Stomach (tissue), 9 donors: ENCODE data around the gene TEAD4. TPM values are rescaled to one million over a fixed set of nuclear protein-coding genes. Genes with fewer than 3 reads are reported as not detected.

Experiments
- DNase-seq, 2 donors: peaks; one replicate each; pipeline versions ENCODE4 v3.0.0 to v3.0.0-alpha.2; 2013 to 2019
- H3K27ac ChIP-seq, 5 donors: fragments of 200-600 bp in 4 of 5; sonication (generic) in 4 of 5; one replicate each; pipeline ENCODE4 v1.5.1; 2013 to 2019; ENCODE audit warnings: mild to moderate bottlenecking in 1 of 5, moderate library complexity in 1 of 5
- H3K27me3 ChIP-seq, 3 donors: fragments of 200-600 bp; sonication (generic); one replicate each; pipeline ENCODE4 v1.5.1; 2017 to 2019; ENCODE audit warnings: mixed run types in 1 of 3
- H3K36me3 ChIP-seq, 4 donors: fragments of 200-600 bp; sonication (generic); 1 replicate in 3 of 4; 2 replicates in 1 of 4; pipeline ENCODE4 v1.5.1; 2016 to 2019
- H3K4me1 ChIP-seq, 4 donors: fragments of 200-600 bp; sonication (generic); one replicate each; pipeline ENCODE4 v1.5.1; 2016 to 2019
- H3K4me3 ChIP-seq, 4 donors: fragments of 200-600 bp; sonication (generic) in 3 of 4; one replicate each; pipeline ENCODE4 v1.5.1; 2016 to 2019; ENCODE audit warnings: mild to moderate bottlenecking in 1 of 4
- H3K9me3 ChIP-seq, 4 donors: fragments of 200-600 bp; sonication (generic); one replicate each; pipeline ENCODE4 v1.5.1; 2016 to 2019
- CTCF ChIP-seq, 7 experiments: fragments of 450-650 bp in 4 of 7; fragments of 200-600 bp in 3 of 7; sonication (generic) in 3 of 7; IDR thresholded peaks; one replicate each; pipeline ENCODE4 v1.5.1; 2016 to 2019; ENCODE audit warnings: antibody characterized with exemption in 7 of 7, control low read depth in 2 of 7, mild to moderate bottlenecking in 1 of 7
- EP300 ChIP-seq: sonication (generic); formaldehyde crosslinking; IDR thresholded peaks from one replicate; pipeline ENCODE4 v1.6.1; 2017; ENCODE audit warnings: antibody characterized with exemption
- POLR2A ChIP-seq, 4 donors: fragments of 450-650 bp; IDR thresholded peaks; one replicate each; pipeline ENCODE4 v1.6.1; 2016; ENCODE audit warnings: antibody characterized with exemption in 4 of 4, control low read depth in 2 of 4, mild to moderate bottlenecking in 1 of 4, moderate library complexity in 1 of 4
- POLR2AphosphoS5 ChIP-seq, 3 donors: sonication (generic); formaldehyde crosslinking; IDR thresholded peaks; one replicate each; pipeline ENCODE4 v1.6.1; 2016; ENCODE audit warnings: antibody characterized with exemption in 3 of 3
- WGBS, 5 donors: extraction: QIAGEN DNeasy Blood & Tissue Kit in 3 of 5; methylation state at CpG; one replicate each; pipeline versions ENCODE4 v1.1.5 to v1.1.7; 2013 to 2018; 5-methylcytosine and 5-hydroxymethylcytosine counted together
- intact Hi-C: fragments of 100-400 bp; cut with DNase I; formaldehyde crosslinking; loops from one replicate; pipeline ENCODE4 v1.15.1; 2023; ENCODE audit warnings: low total_unique reads
- polyA plus RNA-seq, 3 donors: library from polyadenylated mRNA; stranded (reverse); fragments of 200-250 nt; gene quantifications; one replicate each; pipeline ENCODE4 v1.2.3, GENCODE V29; 2013
- small RNA-seq, 4 donors: library from RNA; depleted of rRNA; stranded (forward); fragments of <200 nt; gene quantifications; one replicate each; pipeline ENCODE3, GENCODE V24; 2016
- total RNA-seq, 5 donors: library from RNA; depleted of rRNA; stranded (reverse); fragments of >200 nt; gene quantifications; one replicate each; pipeline versions ENCODE4 v1.1.0 to v1.2.3, GENCODE V29; 2014 to 2016
- donor health status: healthy with polysubstance abuse.
- donor health status: Bipolar disorder and iron deficiency.
- donor health status: healthy.

The TEAD4 gene
- total and polyA plus RNA-seq, 8 donors = 5.7 to 10.6 (median 8.3) TPM; not detected in 2

GRCh38 chr12:3089588-3089987, 130.4 kb downstream of the TEAD4 start:
- Histone ChIP-seq H3K9me3 (no peaks in the 10 kb centered on the region), H3K4me3 (no peak overlapping the region), H3K27me3 (no peaks in the 10 kb centered on the region), H3K36me3 (peaks cover 0 to 11% (median 3%) of the 10 kb centered on the region in 4 donors), H3K27ac (no peak overlapping the region), H3K4me1 (peaks cover 0 to 40% (median 8%) of the 10 kb centered on the region in 4 donors)
- DNase-seq = no peak
- TF ChIP-seq CTCF (IDR thresholded peaks at IDR 0.05) (no peak), POLR2AphosphoS5 (IDR thresholded peaks at IDR 0.05) (no peak), EP300 (no peak), POLR2A (IDR thresholded peaks at IDR 0.05) (no peak)
- 89 to 93% (median 91%) methylated on average over 5 of the region's 5 CpGs for WGBS, 5 donors
- intact Hi-C loops = no loop called here

Small RNA genes within 50 kb of the gene (small RNA-seq; reads per million reads assigned to genes)
- 0 reads per million in 4 donors for gene RNU6-1315P

Other genes with a start within 250 kb of the TEAD4 start
- 10 to 100 TPM; 25.3 to 57.2 (median 39.4) TPM for gene FKBP4, start 164.4 kb upstream of the TEAD4 start, total RNA-seq
- gene FKBP4, start 164.4 kb upstream of the TEAD4 start, polyA plus RNA-seq = 10 to 100 TPM; 46.9 to 51.4 (median 51.3) TPM
- 100 to 1,000 TPM in 3 of 5 donors, 10 to 100 TPM in 2; 19.1 to 208 (median 157) TPM for gene ITFG2, start 146.7 kb upstream of the TEAD4 start, total RNA-seq
- 10 to 100 TPM; 14.9 to 27.8 (median 26.3) TPM for gene ITFG2, start 146.7 kb upstream of the TEAD4 start, polyA plus RNA-seq
- gene NRIP2, start 124.4 kb upstream of the TEAD4 start, total RNA-seq = 10 to 100 TPM in 1 of 5 donors, 1 to 10 TPM in 1, under 1 TPM in 1, not detected in 2; 0.92 to 24.3 (median 4.7) TPM
- gene NRIP2, start 124.4 kb upstream of the TEAD4 start, polyA plus RNA-seq = under 1 TPM; 0.31 to 0.87 (median 0.63) TPM
- not detected for gene TEX52, start 102.4 kb upstream of the TEAD4 start, total RNA-seq
- not detected for gene TEX52, start 102.4 kb upstream of the TEAD4 start, polyA plus RNA-seq
- gene FOXM1, start 82.2 kb upstream of the TEAD4 start, total RNA-seq = 10 to 100 TPM in 2 of 5 donors, 1 to 10 TPM in 2, not detected in 1; 3.5 to 23.2 (median 7.1) TPM
- 10 to 100 TPM in 1 of 3 donors, 1 to 10 TPM in 2; 3.7 to 10.5 (median 7.6) TPM for gene FOXM1, start 82.2 kb upstream of the TEAD4 start, polyA plus RNA-seq
- gene RHNO1, start 82.2 kb upstream of the TEAD4 start, total RNA-seq = 10 to 100 TPM in 2 of 5 donors, 1 to 10 TPM in 2, not detected in 1; 7.0 to 92.0 (median 14.1) TPM
- gene RHNO1, start 82.2 kb upstream of the TEAD4 start, polyA plus RNA-seq = 10 to 100 TPM; 12.7 to 18.4 (median 14.7) TPM
- 10 to 100 TPM; 10.7 to 73.5 (median 30.3) TPM for gene TULP3, start 68.5 kb upstream of the TEAD4 start, total RNA-seq
- gene TULP3, start 68.5 kb upstream of the TEAD4 start, polyA plus RNA-seq = 10 to 100 TPM in 2 of 3 donors, 1 to 10 TPM in 1; 9.2 to 11.7 (median 11.3) TPM
- gene TSPAN9, start 118.0 kb downstream of the TEAD4 start, total RNA-seq = 10 to 100 TPM in 3 of 5 donors, 1 to 10 TPM in 2; 1.4 to 58.3 (median 15.6) TPM
- 1 to 10 TPM; 4.1 to 9.4 (median 6.4) TPM for gene TSPAN9, start 118.0 kb downstream of the TEAD4 start, polyA plus RNA-seq